HEK293 (cell line): ENCODE results near the gene PARS2.

Experiments used
- CTCF ChIA-PET: fragments of 350-600 bp; formaldehyde crosslinking; extraction: SDS; loops from one replicate; lab custom pipeline; 2021; ENCODE audit warnings: antibody characterized with exemption; lab: Yijun Ruan, JAX
- POLR2A ChIA-PET: fragments of 300-600 bp; formaldehyde crosslinking; extraction: SDS; loops from one replicate; lab custom pipeline; 2020; ENCODE audit warnings: antibody characterized with exemption, inconsistent platforms; lab: Yijun Ruan, JAX
- H3K27ac ChIP-seq: fragments of 200-500 bp; sonication (Bioruptor generic); 2 replicates; pipeline ENCODE4 v1.5.1; 2014; ENCODE audit warnings: low read depth, low read length, control low read depth, inconsistent platforms; ENCODE audit errors: extremely low read depth
- H3K36me3 ChIP-seq, 2 experiments: fragments of 200-500 bp in 1 of 2; sonication (Bioruptor generic) in 1 of 2; 1 replicate in 1 of 2; 2 replicates in 1 of 2; pipeline ENCODE4 v1.5.1; 2014 to 2017; ENCODE audit warnings: inconsistent platforms in 2 of 2, low read length in 2 of 2; ENCODE audit not compliant: control insufficient read depth in 2 of 2, insufficient read depth in 1 of 2
- H3K4me1 ChIP-seq: fragments of 200-500 bp; sonication (Bioruptor generic); 2 replicates; pipeline ENCODE4 v1.5.1; 2014; ENCODE audit warnings: mild to moderate bottlenecking, low read length, inconsistent platforms; ENCODE audit not compliant: control insufficient read depth, insufficient read depth
- H3K4me3 ChIP-seq: 2 replicates; pipeline ENCODE4 v1.5.1; 2011; ENCODE audit warnings: low read depth, mild to moderate bottlenecking, control low read depth, low read length, moderate library complexity
- H3K9me3 ChIP-seq: fragments of 200-500 bp; sonication (Bioruptor generic); 2 replicates; pipeline ENCODE4 v1.5.1; 2014; ENCODE audit warnings: low read depth, low read length, inconsistent platforms; ENCODE audit not compliant: control insufficient read depth, insufficient read depth
- GLIS1 ChIP-seq: fragments of 450-650 bp; formaldehyde crosslinking; IDR thresholded peaks from 2 replicates; pipeline ENCODE4 v1.5.1; 2016; ENCODE audit warnings: missing biosample characterization, missing genetic modification characterization
- KLF9 ChIP-seq: fragments of 450-650 bp; formaldehyde crosslinking; IDR thresholded peaks from 2 replicates; pipeline ENCODE4 v1.5.1; 2016; ENCODE audit warnings: missing biosample characterization, missing genetic modification characterization, low read depth
- MEIS1 ChIP-seq: sonication (generic); formaldehyde crosslinking; IDR thresholded peaks from 2 replicates; pipeline ENCODE4 v1.8.1; 2022; ENCODE audit warnings: missing genetic modification reagents, mild to moderate bottlenecking, borderline replicate concordance
- OSR2 ChIP-seq: fragments of 450-650 bp; formaldehyde crosslinking; IDR thresholded peaks from 2 replicates; pipeline ENCODE4 v1.5.1; 2016; ENCODE audit warnings: missing biosample characterization, missing genetic modification characterization
- PRDM6 ChIP-seq: fragments of 450-650 bp; formaldehyde crosslinking; IDR thresholded peaks from 2 replicates; pipeline ENCODE4 v1.5.1; 2017; ENCODE audit warnings: missing biosample characterization, missing genetic modification characterization
- TRIM28 ChIP-seq: IDR thresholded peaks from 2 replicates; pipeline ENCODE4 v1.6.1; 2011; ENCODE audit warnings: low read length, control low read depth, borderline replicate concordance
- ZBTB49 ChIP-seq: fragments of 450-650 bp; formaldehyde crosslinking; IDR thresholded peaks from 2 replicates; pipeline ENCODE4 v1.5.1; 2016; ENCODE audit warnings: missing biosample characterization, missing genetic modification characterization, low read depth
- ZBTB6 ChIP-seq: fragments of 450-650 bp; formaldehyde crosslinking; IDR thresholded peaks from 2 replicates; pipeline ENCODE4 v1.5.1; 2017; ENCODE audit warnings: missing biosample characterization, missing genetic modification characterization
- ZNF140 ChIP-seq: fragments of 450-650 bp; formaldehyde crosslinking; IDR thresholded peaks from 2 replicates; pipeline ENCODE4 v1.5.1; 2016; ENCODE audit warnings: missing biosample characterization, missing genetic modification characterization
- ZNF2 ChIP-seq: fragments of 450-650 bp; formaldehyde crosslinking; IDR thresholded peaks from 2 replicates; pipeline ENCODE4 v1.5.1; 2016; ENCODE audit warnings: missing biosample characterization, missing genetic modification characterization
- ZNF302 ChIP-seq: fragments of 450-650 bp; formaldehyde crosslinking; IDR thresholded peaks from 2 replicates; pipeline ENCODE4 v1.5.1; 2016; ENCODE audit warnings: missing biosample characterization, missing genetic modification characterization, low read depth
- ZNF416 ChIP-seq: fragments of 450-650 bp; formaldehyde crosslinking; IDR thresholded peaks from 2 replicates; pipeline ENCODE4 v1.5.1; 2016; ENCODE audit warnings: missing biosample characterization, missing genetic modification characterization
- ZNF473 ChIP-seq: fragments of 450-650 bp; formaldehyde crosslinking; IDR thresholded peaks from 2 replicates; pipeline ENCODE4 v1.5.1; 2017; ENCODE audit warnings: missing biosample characterization, missing genetic modification characterization
- ZNF558 ChIP-seq: fragments of 450-650 bp; formaldehyde crosslinking; IDR thresholded peaks from 2 replicates; pipeline ENCODE4 v1.5.1; 2016; ENCODE audit warnings: missing biosample characterization, missing genetic modification characterization
- ZNF624 ChIP-seq: fragments of 450-650 bp; formaldehyde crosslinking; IDR thresholded peaks from 2 replicates; pipeline ENCODE4 v1.5.1; 2017; ENCODE audit warnings: missing biosample characterization, missing genetic modification characterization
- ZNF830 ChIP-seq: fragments of 450-650 bp; IDR thresholded peaks from 2 replicates; pipeline ENCODE4 v1.5.0; 2018; ENCODE audit warnings: missing biosample characterization, missing genetic modification characterization, low read depth, mild to moderate bottlenecking, moderate library complexity
- ZXDB ChIP-seq: fragments of 450-650 bp; formaldehyde crosslinking; IDR thresholded peaks from 2 replicates; pipeline ENCODE4 v1.5.1; 2016; ENCODE audit warnings: missing biosample characterization, missing genetic modification characterization
- TF ChIP-seq, protein P1 (sequence below): fragments of 450-650 bp; formaldehyde crosslinking; IDR thresholded peaks from 2 replicates; pipeline ENCODE4 v1.5.1; 2016; ENCODE audit warnings: missing biosample characterization, missing genetic modification characterization
- TF ChIP-seq, protein P2 (sequence below): fragments of 450-650 bp; formaldehyde crosslinking; IDR thresholded peaks from 2 replicates; pipeline ENCODE4 v1.5.1; 2016; ENCODE audit warnings: missing biosample characterization, missing genetic modification characterization

PARS2 gene

DNA sequence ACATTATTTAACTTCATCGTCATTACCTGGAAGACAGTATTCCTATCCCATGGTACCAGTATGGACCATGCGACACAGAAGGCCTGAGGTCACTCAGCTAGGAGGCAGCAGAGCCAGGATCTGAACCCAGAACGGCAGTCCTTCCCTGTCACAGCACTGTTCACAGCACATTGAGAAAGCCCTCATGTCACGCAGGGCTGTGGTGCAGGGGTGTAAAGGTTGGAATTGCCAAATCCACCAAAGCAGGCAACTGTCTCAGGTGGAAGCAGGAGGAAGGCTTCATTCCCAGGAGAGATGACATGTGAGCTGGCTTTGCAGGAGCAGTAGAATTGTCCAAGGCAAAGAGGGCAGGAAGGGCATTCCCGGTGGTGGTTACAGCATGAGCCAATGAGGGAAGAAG, 46.7 kb upstream of the PARS2 start:
- CTCF ChIA-PET, result interaction anchor here (0.7 to 2.4 kb wide), 5 partner anchors 19 to 1747 kb away, joined by 3 to 10 read pairs (median 3); no protein-coding TSS in a partner anchor
- no peak for TF ChIP-seq ZNF624
- no peak for TF ChIP-seq MEIS1 (CRISPR knock-in tag)
- TF ChIP-seq ZNF416 (tag by site-specific recombination), result no peak
- TF ChIP-seq ZNF302 (tag by site-specific recombination), result no peak
- no peak for TF ChIP-seq ZNF830 (tag by site-specific recombination)
- no peak for TF ChIP-seq ZBTB6 (tag by site-specific recombination)
- no peak for TF ChIP-seq GLIS1 (tag by site-specific recombination)
- TF ChIP-seq ZNF2 (tag by site-specific recombination), result no peak
- TF ChIP-seq OSR2, result no peak
- TF ChIP-seq KLF9 (tag by site-specific recombination), result no peak
- TF ChIP-seq ZNF473, result no peak
- no peak for TF ChIP-seq ZBTB49 (tag by site-specific recombination)
- TF ChIP-seq ZNF558, result no peak
- TF ChIP-seq ZXDB (tag by site-specific recombination), result no peak
- no peak for TF ChIP-seq PRDM6
- TF ChIP-seq, protein P1, sequence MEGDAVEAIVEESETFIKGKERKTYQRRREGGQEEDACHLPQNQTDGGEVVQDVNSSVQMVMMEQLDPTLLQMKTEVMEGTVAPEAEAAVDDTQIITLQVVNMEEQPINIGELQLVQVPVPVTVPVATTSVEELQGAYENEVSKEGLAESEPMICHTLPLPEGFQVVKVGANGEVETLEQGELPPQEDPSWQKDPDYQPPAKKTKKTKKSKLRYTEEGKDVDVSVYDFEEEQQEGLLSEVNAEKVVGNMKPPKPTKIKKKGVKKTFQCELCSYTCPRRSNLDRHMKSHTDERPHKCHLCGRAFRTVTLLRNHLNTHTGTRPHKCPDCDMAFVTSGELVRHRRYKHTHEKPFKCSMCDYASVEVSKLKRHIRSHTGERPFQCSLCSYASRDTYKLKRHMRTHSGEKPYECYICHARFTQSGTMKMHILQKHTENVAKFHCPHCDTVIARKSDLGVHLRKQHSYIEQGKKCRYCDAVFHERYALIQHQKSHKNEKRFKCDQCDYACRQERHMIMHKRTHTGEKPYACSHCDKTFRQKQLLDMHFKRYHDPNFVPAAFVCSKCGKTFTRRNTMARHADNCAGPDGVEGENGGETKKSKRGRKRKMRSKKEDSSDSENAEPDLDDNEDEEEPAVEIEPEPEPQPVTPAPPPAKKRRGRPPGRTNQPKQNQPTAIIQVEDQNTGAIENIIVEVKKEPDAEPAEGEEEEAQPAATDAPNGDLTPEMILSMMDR (tag by site-specific recombination), result no peak
- TF ChIP-seq, protein P2, sequence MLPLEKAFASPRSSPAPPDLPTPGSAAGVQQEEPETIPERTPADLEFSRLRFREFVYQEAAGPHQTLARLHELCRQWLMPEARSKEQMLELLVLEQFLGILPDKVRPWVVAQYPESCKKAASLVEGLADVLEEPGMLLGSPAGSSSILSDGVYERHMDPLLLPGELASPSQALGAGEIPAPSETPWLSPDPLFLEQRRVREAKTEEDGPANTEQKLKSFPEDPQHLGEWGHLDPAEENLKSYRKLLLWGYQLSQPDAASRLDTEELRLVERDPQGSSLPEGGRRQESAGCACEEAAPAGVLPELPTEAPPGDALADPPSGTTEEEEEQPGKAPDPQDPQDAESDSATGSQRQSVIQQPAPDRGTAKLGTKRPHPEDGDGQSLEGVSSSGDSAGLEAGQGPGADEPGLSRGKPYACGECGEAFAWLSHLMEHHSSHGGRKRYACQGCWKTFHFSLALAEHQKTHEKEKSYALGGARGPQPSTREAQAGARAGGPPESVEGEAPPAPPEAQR (tag by site-specific recombination), result no peak
- TF ChIP-seq TRIM28, result no peak
- TF ChIP-seq ZNF140 (tag by site-specific recombination), result no peak
- TF ChIP-seq, all 188 proteins: peak for 0
- Histone ChIP-seq H3K36me3 (no peaks in the 10 kb centered on the region), H3K27ac (no peak overlapping the region), H3K4me1 (no peaks in the 10 kb centered on the region), H3K9me3 (no peaks in the 10 kb centered on the region), H3K4me3 (no peak overlapping the region)
- POLR2A ChIA-PET, result no interaction called here
